Ovary (tissue), 3 donors: ENCODE data around the gene TP53BP1.

Experiments
- POLR2A ChIP-seq: fragments of 450-650 bp; IDR thresholded peaks from one replicate; pipeline ENCODE4 v1.6.1; 2017; ENCODE audit warnings: antibody characterized with exemption, mild to moderate bottlenecking, moderate library complexity
- TF ChIP-seq, protein P1 (sequence below), 3 donors: fragments of 450-650 bp in 2 of 3; fragments of 200-600 bp in 1 of 3; IDR thresholded peaks; one replicate each; pipeline versions ENCODE4 v1.5.1 to v1.8.0; 2016 to 2022; ENCODE audit warnings: antibody characterized with exemption in 3 of 3, mild to moderate bottlenecking in 1 of 3
- donor health status: DM: no; HTN: no; CAD: no.

DNA sequence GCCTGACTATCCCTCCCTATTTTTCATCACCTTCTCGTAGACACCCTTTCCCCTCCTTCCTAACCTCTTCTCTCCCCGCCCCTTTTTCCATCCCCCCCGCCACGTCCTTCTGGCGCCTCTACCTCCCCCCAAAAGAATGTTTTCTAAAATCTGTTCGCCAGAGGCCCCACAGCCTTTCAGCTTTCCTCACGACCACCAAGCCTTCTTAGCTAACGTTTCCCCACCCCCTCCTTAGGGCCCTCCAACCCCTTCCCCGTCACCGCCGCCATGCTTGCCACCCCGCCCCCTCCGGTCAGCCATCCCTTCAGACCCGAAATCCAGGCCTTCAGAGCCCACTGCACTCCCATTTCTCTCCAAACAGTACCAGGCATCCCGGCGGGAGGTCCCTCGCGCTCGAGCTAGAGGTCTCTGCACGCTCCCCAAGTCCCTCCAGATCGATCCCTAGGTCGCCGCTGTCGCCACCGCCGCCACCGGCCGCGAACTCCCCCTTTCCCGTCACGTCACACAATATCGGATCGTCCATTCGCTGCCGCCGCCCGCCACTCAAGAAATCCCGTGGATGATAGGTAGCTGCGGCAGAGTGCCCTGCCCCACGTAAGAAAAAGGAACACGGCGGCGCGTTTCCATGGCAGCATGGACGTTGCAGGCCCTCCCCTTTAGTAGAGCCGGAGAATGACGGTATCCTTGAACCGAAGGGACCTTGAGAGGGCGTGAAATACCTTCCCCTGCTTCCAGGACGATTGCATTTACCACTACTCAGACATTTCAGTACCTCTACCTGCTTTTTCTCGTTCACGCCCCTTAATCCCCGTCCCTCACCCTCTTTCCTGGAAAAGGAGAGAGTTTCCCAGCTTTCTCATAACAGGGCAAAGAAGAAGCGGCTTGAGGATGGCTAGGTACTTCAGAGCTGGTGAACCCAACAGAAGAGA is at the start of gene TP53BP1:
- TF ChIP-seq POLR2A = peak; percentile 60
- TF ChIP-seq, protein P1, sequence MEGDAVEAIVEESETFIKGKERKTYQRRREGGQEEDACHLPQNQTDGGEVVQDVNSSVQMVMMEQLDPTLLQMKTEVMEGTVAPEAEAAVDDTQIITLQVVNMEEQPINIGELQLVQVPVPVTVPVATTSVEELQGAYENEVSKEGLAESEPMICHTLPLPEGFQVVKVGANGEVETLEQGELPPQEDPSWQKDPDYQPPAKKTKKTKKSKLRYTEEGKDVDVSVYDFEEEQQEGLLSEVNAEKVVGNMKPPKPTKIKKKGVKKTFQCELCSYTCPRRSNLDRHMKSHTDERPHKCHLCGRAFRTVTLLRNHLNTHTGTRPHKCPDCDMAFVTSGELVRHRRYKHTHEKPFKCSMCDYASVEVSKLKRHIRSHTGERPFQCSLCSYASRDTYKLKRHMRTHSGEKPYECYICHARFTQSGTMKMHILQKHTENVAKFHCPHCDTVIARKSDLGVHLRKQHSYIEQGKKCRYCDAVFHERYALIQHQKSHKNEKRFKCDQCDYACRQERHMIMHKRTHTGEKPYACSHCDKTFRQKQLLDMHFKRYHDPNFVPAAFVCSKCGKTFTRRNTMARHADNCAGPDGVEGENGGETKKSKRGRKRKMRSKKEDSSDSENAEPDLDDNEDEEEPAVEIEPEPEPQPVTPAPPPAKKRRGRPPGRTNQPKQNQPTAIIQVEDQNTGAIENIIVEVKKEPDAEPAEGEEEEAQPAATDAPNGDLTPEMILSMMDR (IDR thresholded peaks at IDR 0.05) = no peak
